Loucy (cell line): ENCODE data around the gene SLC7A11.

Experiments used
- CTCF ChIP-seq: fragments of 200-600 bp; sonication (generic); conservative IDR thresholded peaks from 2 replicates; pipeline ENCODE4 v1.5.1; 2014; ENCODE audit warnings: mild to moderate bottlenecking, antibody characterized with exemption, low read length
- EZH2phosphoT487 ChIP-seq: fragments of 200-600 bp; IDR thresholded peaks from 2 replicates; pipeline ENCODE4 v1.6.1; 2018; ENCODE audit warnings: antibody characterized with exemption, mild to moderate bottlenecking, moderate library complexity, borderline replicate concordance

GRCh38 chr4:138189206-138189605, 52.9 kb downstream of the SLC7A11 start:
- TF ChIP-seq CTCF (no peak), EZH2phosphoT487 (no peak)
